ENCODE results near the gene UBL5.

DNA sequence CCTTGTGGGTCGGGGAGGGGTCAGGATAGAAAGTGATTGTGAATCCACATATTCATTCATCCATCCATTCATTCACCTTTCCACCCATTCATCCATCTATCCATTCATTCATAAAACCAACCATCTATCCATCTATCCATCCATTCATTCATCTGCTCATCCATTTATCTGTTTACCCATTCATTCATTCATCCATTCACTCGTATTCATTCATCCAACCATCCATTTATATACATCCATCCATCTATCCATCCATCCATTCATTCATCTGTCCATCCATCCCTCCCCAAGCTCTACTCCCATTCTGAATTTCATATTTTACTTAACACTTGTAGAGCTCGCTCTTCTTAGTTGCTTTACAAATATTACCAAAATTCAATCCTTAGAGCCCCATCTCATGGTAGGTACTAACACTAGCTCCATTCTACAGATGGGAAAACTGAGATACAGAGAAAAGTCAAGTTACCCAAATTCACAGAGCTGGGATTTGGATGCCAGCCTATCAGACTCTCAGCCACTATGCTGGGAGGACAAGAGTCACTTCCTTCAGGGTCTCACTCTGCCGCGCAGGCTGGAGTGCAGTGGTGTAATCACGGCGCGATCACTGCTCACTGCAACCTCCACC, 45.0 kb downstream of the UBL5 start:
- TF ChIP-seq SMC3 (IDR thresholded peaks at IDR 0.05) (no peak), POLR2A (IDR thresholded peaks at IDR 0.05; ENCODE audit: low read length) (no peak), RAD21 (conservative IDR thresholded peaks at IDR 0.05 in 1 of 2, IDR thresholded peaks at IDR 0.05 in 1 of 2) (no peak), CTCF (IDR thresholded peaks at IDR 0.05) (no peak)
